ENCODE measurements around the gene CMTM4. TPM values are rescaled to one million over a fixed set of nuclear protein-coding genes. Genes with fewer than 3 reads are reported as not detected.
A peak's percentile ranks its signal among the peaks of the same experiment; 100 is the strongest.

CMTM4 gene
- polyA plus RNA-seq (2011; rRNA removed) = 16.4 and 19.2 TPM in 2 replicates
- 25.2 and 29.4 TPM in 2 replicates for polyA minus RNA-seq (2011; rRNA and poly(A)+ RNA removed)

DNA sequence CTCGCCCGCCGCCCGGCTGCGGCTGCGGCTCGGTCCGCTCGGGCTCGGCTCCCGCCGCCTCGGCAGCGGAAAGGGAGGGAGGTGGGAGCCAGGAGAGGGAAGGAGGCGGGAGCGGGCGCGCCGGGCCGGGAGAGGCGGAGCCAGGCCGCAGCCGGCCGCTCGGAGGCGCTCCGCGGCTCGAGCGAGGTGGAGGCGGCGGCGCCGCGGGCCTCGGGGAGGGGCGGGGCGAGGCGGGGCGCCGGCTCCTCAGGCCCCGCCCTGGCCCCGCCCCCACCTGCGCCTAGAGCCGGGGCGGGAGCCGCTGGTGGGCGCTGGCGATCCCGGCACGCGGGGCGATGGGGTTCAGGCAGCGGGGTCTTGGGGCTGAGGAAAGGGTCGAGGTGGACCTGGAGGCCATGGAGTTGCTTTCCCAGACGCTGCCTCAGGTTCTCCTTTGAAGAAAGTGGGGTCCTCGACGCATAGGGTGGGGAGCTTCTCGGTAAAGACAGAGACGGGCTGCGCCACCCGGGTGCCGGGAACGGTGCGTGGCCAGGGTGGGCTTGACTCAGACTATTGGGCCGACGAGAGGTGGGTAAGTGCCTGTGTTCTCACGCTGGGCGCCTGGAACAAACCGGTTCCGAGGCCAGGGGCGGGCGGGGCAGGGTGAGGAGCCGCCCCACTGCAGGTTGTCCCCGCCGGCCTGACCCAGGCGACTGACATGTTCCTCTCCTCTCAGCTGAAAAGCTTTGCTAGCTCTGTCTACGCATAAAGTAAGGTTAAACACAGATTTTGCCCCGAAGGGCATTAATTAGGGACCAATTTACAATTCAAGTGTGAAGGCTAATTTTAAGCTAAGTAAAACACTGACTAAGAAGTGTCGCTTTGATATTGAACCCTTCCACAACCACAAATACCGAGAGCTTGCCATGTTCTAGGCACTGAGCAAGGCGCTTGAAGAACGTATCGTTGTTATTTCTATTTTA lies at the start of gene CMTM4:
CMTM4 (minus strand) TSS at position 75 of the 962 bp plus-strand sequence. CDS start 218 bp downstream, outside the sequence.
- peak; percentile 26 for DNase-seq (ENCODE audit: low read depth, low spot score)
- POLR2A ChIA-PET = interaction anchor here (0.8 kb wide), 1 partner anchor 16 kb away, joined by 3 read pairs; no protein-coding TSS in a partner anchor
- peaks cover 5% of the 10 kb centered on the region for H3K27me3 ChIP-seq (ENCODE audit: control insufficient read depth, insufficient read depth, low read length)
- no peaks in the 10 kb centered on the region; the same call in 1 of the 2 replicates for H3K9me3 ChIP-seq (ENCODE audit: control insufficient read depth, insufficient read depth, low read length)
- TF ChIP-seq CTCF (IDR thresholded peaks at IDR 0.05; ENCODE audit: low read depth, low read length) = no peak; the same call in 1 of the 2 replicates
- CTCF ChIA-PET = interaction anchor here (0.7 to 1.8 kb wide), 10 partner anchors 12 to 176 kb away, joined by 3 to 9 read pairs (median 4); partner anchors contain the start of gene NAE1
- H3K27ac ChIP-seq (ENCODE audit: low read depth, low read length) = no peak within 1 kb of the TSS
- peak within 1 kb of the TSS; percentile 70 for H3K4me3 ChIP-seq (ENCODE audit: low read depth, low read length)

GRCh38 chr16:66746048-66746447 lies 49.5 kb upstream of the CMTM4 start:
- DNase-seq (ENCODE audit: low read depth, low spot score) = no peak
- POLR2A ChIA-PET = no interaction called here

DNA sequence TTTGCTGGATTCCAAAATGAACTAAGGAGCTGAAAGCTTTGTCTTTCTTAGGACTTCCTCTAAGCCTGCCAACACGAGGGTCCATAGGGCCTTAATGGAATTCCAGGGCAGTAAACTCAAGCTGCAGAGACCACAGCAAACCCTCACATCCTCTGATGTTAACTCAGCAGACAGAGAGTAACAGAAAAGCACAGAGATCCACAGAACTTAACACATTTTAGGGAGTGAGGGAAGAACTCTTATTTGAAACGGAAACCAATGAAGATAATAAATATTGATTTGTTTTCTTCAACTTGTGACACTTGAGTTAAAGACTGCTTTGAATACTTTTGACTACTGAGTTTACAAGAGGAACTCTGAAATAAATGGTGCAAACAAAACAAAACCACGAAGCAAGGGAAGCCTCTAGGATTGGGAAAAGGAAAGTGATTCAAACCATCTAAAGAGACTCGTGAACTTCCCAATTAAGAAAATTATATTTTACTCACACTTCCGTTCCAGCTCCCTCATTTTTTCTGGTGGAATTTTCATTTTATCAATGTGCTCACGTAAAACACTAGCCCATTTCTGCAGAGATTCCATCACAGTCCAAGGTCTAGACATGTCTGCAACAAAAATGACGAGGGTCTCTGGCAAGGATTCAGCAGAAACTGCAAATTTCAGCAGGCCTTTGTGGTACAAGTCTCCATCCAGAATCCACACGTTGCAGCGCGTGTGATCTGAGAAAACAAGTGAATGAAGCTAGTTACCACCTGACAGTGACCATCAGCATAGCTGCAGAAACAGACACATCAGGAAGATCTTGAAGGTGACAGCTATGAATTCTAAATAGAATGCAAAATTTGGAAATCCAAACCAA lies 45.6 kb upstream of the CMTM4 start:
- no peak overlapping the region for H3K4me3 ChIP-seq (ENCODE audit: low read depth, low read length)
- DNase-seq (ENCODE audit: low read depth, low spot score) = no peak
- H3K27me3 ChIP-seq (ENCODE audit: control insufficient read depth, insufficient read depth, low read length) = no peaks in the 10 kb centered on the region
- H3K27ac ChIP-seq (ENCODE audit: low read depth, low read length) = peak overlapping the region; percentile 73
- ChIA-PET POLR2A (interaction anchor here (0.7 to 1.1 kb wide), 5 partner anchors 9 to 190 kb away, joined by 3 to 13 read pairs (median 10); partner anchors contain the start of genes CKLF and DYNC1LI2), CTCF (interaction anchor here (0.5 to 5.6 kb wide), 15 partner anchors 10 to 204 kb away, joined by 3 to 59 read pairs (median 6); partner anchors contain the start of genes DYNC1LI2 and NAE1)
- no peaks in the 10 kb centered on the region for H3K9me3 ChIP-seq (ENCODE audit: control insufficient read depth, insufficient read depth, low read length)
- no peak for TF ChIP-seq CTCF (IDR thresholded peaks at IDR 0.05; ENCODE audit: low read depth, low read length)

More at GRCh38 chr16:66746048-66746447, 49.5 kb upstream of the CMTM4 start:
- Histone ChIP-seq H3K9me3 (ENCODE audit: control insufficient read depth, insufficient read depth, low read length) (no peaks in the 10 kb centered on the region), H3K27ac (ENCODE audit: low read depth, low read length) (no peak overlapping the region), H3K27me3 (ENCODE audit: control insufficient read depth, insufficient read depth, low read length) (no peaks in the 10 kb centered on the region), H3K4me3 (ENCODE audit: low read depth, low read length) (no peak overlapping the region)
- TF ChIP-seq CTCF (IDR thresholded peaks at IDR 0.05; ENCODE audit: low read depth, low read length) = no peak
- CTCF ChIA-PET = interaction anchor here (1.1 kb wide), 1 partner anchor 95 kb away, joined by 3 read pairs; no protein-coding TSS in a partner anchor

DNA sequence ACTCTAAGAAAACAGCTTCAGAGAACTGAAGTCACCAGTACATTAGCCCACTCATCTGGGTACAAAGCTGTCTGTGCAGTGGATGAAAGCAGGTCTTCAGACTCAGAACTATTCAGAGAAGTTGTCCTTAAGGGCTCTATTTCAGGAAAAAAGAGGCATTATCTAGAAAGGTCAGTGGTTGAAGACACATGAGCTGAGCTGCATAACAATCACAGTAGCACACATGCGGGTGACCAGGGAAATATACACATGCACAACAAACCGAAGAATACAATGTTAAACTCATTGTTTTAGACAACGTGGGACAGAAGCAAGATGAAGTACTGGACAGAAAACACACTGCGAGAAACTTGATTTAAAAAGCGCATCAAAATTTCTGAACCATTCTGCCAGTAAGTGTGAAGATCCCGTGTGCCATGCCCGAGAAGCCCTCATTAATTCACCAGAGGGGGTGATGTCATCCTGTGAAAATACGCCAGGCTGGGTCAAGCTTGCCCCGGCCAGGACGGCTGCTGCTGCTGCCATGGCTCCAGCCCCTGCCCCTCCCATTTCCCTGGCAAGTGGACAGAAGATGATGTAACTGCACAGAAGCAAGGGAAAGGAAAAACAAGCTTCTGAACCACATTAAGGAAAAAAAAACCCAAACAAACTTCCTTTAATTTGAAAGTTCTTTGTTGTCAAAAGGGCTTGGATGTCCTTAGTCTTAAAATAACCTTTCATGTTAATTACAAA lies 44.8 kb upstream of the CMTM4 start:
- Histone ChIP-seq H3K27me3 (ENCODE audit: control insufficient read depth, insufficient read depth, low read length) (no peaks in the 10 kb centered on the region), H3K9me3 (ENCODE audit: control insufficient read depth, insufficient read depth, low read length) (no peaks in the 10 kb centered on the region), H3K27ac (ENCODE audit: low read depth, low read length) (no peak overlapping the region), H3K4me3 (ENCODE audit: low read depth, low read length) (no peak overlapping the region)
- CTCF ChIA-PET = interaction anchor here (0.6 to 5.6 kb wide), 16 partner anchors 11 to 205 kb away, joined by 3 to 59 read pairs (median 6); partner anchors contain the start of gene DYNC1LI2
- DNase-seq (ENCODE audit: low read depth, low spot score) = peak; percentile 61
- no peak for TF ChIP-seq CTCF (IDR thresholded peaks at IDR 0.05; ENCODE audit: low read depth, low read length)
- POLR2A ChIA-PET = interaction anchor here (0.7 to 1.1 kb wide), 7 partner anchors 10 to 189 kb away, joined by 3 to 13 read pairs (median 6); partner anchors contain the start of genes CKLF, DYNC1LI2 and PDP2

Measured in AG04450 (cell line).